Mesenchymal stem cell (in vitro differentiated cells and primary cell): ENCODE results near the gene CDKN2AIPNL.
A peak's percentile ranks its signal among the peaks of the same experiment; 100 is the strongest.

Source experiments
- DNase-seq: peaks from one replicate; pipeline ENCODE4 v3.0.0-alpha.2; 2013
- H2AFZ ChIP-seq: one replicate; pipeline ENCODE4 v1.6.1; 2013; ENCODE audit warnings: low read depth, mild to moderate bottlenecking, control low read depth, inconsistent platforms, low read length, moderate library complexity
- H2AK5ac ChIP-seq: 2 replicates; pipeline ENCODE4 v1.6.1; 2013; ENCODE audit warnings: low read length, moderate library complexity, mild to moderate bottlenecking, inconsistent platforms; ENCODE audit not compliant: severe bottlenecking
- H2BK120ac ChIP-seq: one replicate; pipeline ENCODE4 v1.6.1; 2013; ENCODE audit warnings: low read depth, mild to moderate bottlenecking, inconsistent platforms, low read length, moderate library complexity
- H2BK12ac ChIP-seq, 2 experiments: one replicate each; pipeline ENCODE4 v1.6.1; 2013; ENCODE audit warnings: inconsistent platforms in 2 of 2, low read length in 2 of 2, mild to moderate bottlenecking in 2 of 2, moderate library complexity in 2 of 2, control low read depth in 1 of 2
- H2BK15ac ChIP-seq: one replicate; pipeline ENCODE4 v1.6.1; 2013; ENCODE audit warnings: mild to moderate bottlenecking, low read depth, inconsistent platforms; ENCODE audit not compliant: poor library complexity, severe bottlenecking
- H2BK5ac ChIP-seq: 2 replicates; pipeline ENCODE4 v1.6.1; 2013; ENCODE audit warnings: low read depth, mild to moderate bottlenecking, low read length, control low read depth, inconsistent platforms; ENCODE audit not compliant: poor library complexity, severe bottlenecking
- H3K14ac ChIP-seq, 2 experiments: one replicate each; pipeline ENCODE4 v1.6.1; 2013; ENCODE audit warnings: inconsistent platforms in 2 of 2, low read length in 2 of 2, control low read depth in 1 of 2, mild to moderate bottlenecking in 1 of 2, moderate library complexity in 1 of 2
- H3K18ac ChIP-seq, 2 experiments: one replicate each; pipeline ENCODE4 v1.6.1; 2013; ENCODE audit warnings: inconsistent platforms in 2 of 2, low read length in 2 of 2, control low read depth in 1 of 2, low read depth in 1 of 2, mild to moderate bottlenecking in 1 of 2
- H3K23ac ChIP-seq, 2 experiments: one replicate each; pipeline ENCODE4 v1.6.1; 2013; ENCODE audit warnings: inconsistent platforms in 2 of 2, low read length in 2 of 2, mild to moderate bottlenecking in 2 of 2, moderate library complexity in 2 of 2, control low read depth in 1 of 2
- H3K27ac ChIP-seq: 2 replicates; pipeline ENCODE4 v1.5.1; 2013; ENCODE audit warnings: mild to moderate bottlenecking, moderate library complexity, low read length, control low read depth, inconsistent platforms; ENCODE audit not compliant: poor library complexity, severe bottlenecking
- H3K27me3 ChIP-seq, 2 experiments: 2 replicates each; pipeline versions ENCODE4 v1.6.1 to v1.7.0; 2013; ENCODE audit warnings: low read length in 2 of 2, mild to moderate bottlenecking in 2 of 2, moderate library complexity in 2 of 2, control low read depth in 1 of 2, inconsistent platforms in 1 of 2; ENCODE audit not compliant: control insufficient read depth in 1 of 2, insufficient read depth in 1 of 2
- H3K36me3 ChIP-seq, 2 experiments: 2 replicates each; pipeline versions ENCODE4 v1.6.1 to v1.7.0; 2013; ENCODE audit warnings: low read length in 2 of 2, control low read depth in 1 of 2, inconsistent platforms in 1 of 2, low read depth in 1 of 2, mild to moderate bottlenecking in 1 of 2; ENCODE audit not compliant: insufficient read depth in 2 of 2, control insufficient read depth in 1 of 2
- H3K4ac ChIP-seq, 2 experiments: one replicate each; pipeline ENCODE4 v1.6.1; 2013; ENCODE audit warnings: inconsistent platforms in 2 of 2, low read length in 2 of 2, mild to moderate bottlenecking in 2 of 2, moderate library complexity in 2 of 2, control low read depth in 1 of 2, low read depth in 1 of 2
- H3K4me1 ChIP-seq: 2 replicates; pipeline ENCODE4 v1.6.1; 2013; ENCODE audit warnings: low read depth, low read length, control low read depth; ENCODE audit not compliant: control insufficient read depth, insufficient read depth
- H3K4me2 ChIP-seq: 2 replicates; pipeline ENCODE4 v1.6.1; 2013; ENCODE audit warnings: low read length, mild to moderate bottlenecking, inconsistent platforms; ENCODE audit not compliant: poor library complexity, severe bottlenecking
- H3K4me3 ChIP-seq, 2 experiments: 2 replicates each; pipeline versions ENCODE4 v1.5.1 to v1.7.0; 2013; ENCODE audit warnings: low read length in 2 of 2, mild to moderate bottlenecking in 2 of 2, control low read depth in 1 of 2, low read depth in 1 of 2; ENCODE audit not compliant: insufficient read depth in 1 of 2
- H3K79me1 ChIP-seq: replicated peaks from 2 replicates; pipeline ENCODE4 v1.6.1; 2013; ENCODE audit warnings: mild to moderate bottlenecking, control low read depth, low read length, inconsistent platforms; ENCODE audit not compliant: poor library complexity, severe bottlenecking
- H3K9ac ChIP-seq: 2 replicates; pipeline ENCODE4 v1.7.0; 2013; ENCODE audit warnings: mild to moderate bottlenecking, low read length, moderate library complexity
- H3K9me3 ChIP-seq: 2 replicates; pipeline ENCODE4 v1.7.0; 2013; ENCODE audit warnings: mild to moderate bottlenecking, low read length; ENCODE audit not compliant: control insufficient read depth
- H4K8ac ChIP-seq: one replicate; pipeline ENCODE4 v1.6.1; 2013; ENCODE audit warnings: inconsistent platforms, mild to moderate bottlenecking, low read length, moderate library complexity
- H4K91ac ChIP-seq: one replicate; pipeline ENCODE4 v1.6.1; 2013; ENCODE audit warnings: mild to moderate bottlenecking, low read length, inconsistent platforms
- WGBS: methylation state at CpG from one replicate; pipeline ENCODE4 v1.1.7; 2013; ENCODE audit warnings: mixed read lengths; 5-methylcytosine and 5-hydroxymethylcytosine counted together

Gene CDKN2AIPNL

GRCh38 chr5:134449167-134449566 is 37.5 kb upstream of the CDKN2AIPNL start:
- no peaks in the 10 kb centered on the region for H3K79me1 ChIP-seq
- peaks cover 4% of the 10 kb centered on the region for H3K9me3 ChIP-seq
- H3K23ac ChIP-seq, result no peak overlapping the region
- H3K9ac ChIP-seq, result no peak overlapping the region
- H3K4me1 ChIP-seq, result peaks cover 28% of the 10 kb centered on the region
- no peak for DNase-seq
- H4K91ac ChIP-seq, result no peak overlapping the region
- H3K18ac ChIP-seq, result no peak overlapping the region
- no peak overlapping the region for H4K8ac ChIP-seq
- no peak overlapping the region for H3K4ac ChIP-seq
- no peak overlapping the region for H2BK120ac ChIP-seq
- no peak overlapping the region for H2BK15ac ChIP-seq
- H2AFZ ChIP-seq, result no peak overlapping the region
- H3K27ac ChIP-seq, result no peak overlapping the region
- H2AK5ac ChIP-seq, result peak overlapping the region; percentile 90
- H3K14ac ChIP-seq, result no peak overlapping the region
- H3K4me3 ChIP-seq, result no peak overlapping the region
- H3K27me3 ChIP-seq, result no peaks in the 10 kb centered on the region
- no peak overlapping the region for H3K4me2 ChIP-seq
- H2BK5ac ChIP-seq, result no peak overlapping the region
- 62% methylated on average over 2 of the region's 2 CpGs for WGBS
- H2BK12ac ChIP-seq, result no peak overlapping the region
- H3K36me3 ChIP-seq, result no peaks in the 10 kb centered on the region

GRCh38 chr5:134447815-134448520 is 36.3 kb upstream of the CDKN2AIPNL start:
- Histone ChIP-seq H3K4me3 (no peak overlapping the region), H3K14ac (no peak overlapping the region), H3K9me3 (peaks cover 4% of the 10 kb centered on the region), H2AFZ (no peak overlapping the region), H3K4me1 (peaks cover 28% of the 10 kb centered on the region), H4K8ac (no peak overlapping the region), H3K4me2 (no peak overlapping the region), H3K27ac (no peak overlapping the region), H3K36me3 (no peaks in the 10 kb centered on the region), H2BK5ac (no peak overlapping the region), H3K9ac (no peak overlapping the region), H2BK15ac (no peak overlapping the region), H3K23ac (no peak overlapping the region), H3K27me3 (no peaks in the 10 kb centered on the region), H3K4ac (no peak overlapping the region), H3K79me1 (no peaks in the 10 kb centered on the region), H2AK5ac (peak overlapping the region; percentile 37), H2BK12ac (no peak overlapping the region), H4K91ac (no peak overlapping the region), H2BK120ac (no peak overlapping the region), H3K18ac (no peak overlapping the region)
- DNase-seq, result no peak
- WGBS, result 88% methylated on average over 7 of the region's 7 CpGs

- no peak overlapping the region for H3K4me2 ChIP-seq
- no peak overlapping the region for H3K27ac ChIP-seq
- H3K36me3 ChIP-seq, result no peaks in the 10 kb centered on the region
- H3K9me3 ChIP-seq, result peaks cover 4% of the 10 kb centered on the region
- no peak overlapping the region for H2BK120ac ChIP-seq
- H4K8ac ChIP-seq, result no peak overlapping the region
- H3K4me1 ChIP-seq, result peaks cover 24% of the 10 kb centered on the region
- no peak overlapping the region for H2AFZ ChIP-seq
- no peaks in the 10 kb centered on the region for H3K79me1 ChIP-seq
- H2BK5ac ChIP-seq, result no peak overlapping the region
- no peak overlapping the region for H3K23ac ChIP-seq
- no peaks in the 10 kb centered on the region for H3K27me3 ChIP-seq
- no peak for DNase-seq
- no peak overlapping the region for H3K14ac ChIP-seq
- no peak overlapping the region for H2BK15ac ChIP-seq
- no peak overlapping the region for H3K9ac ChIP-seq
- H2AK5ac ChIP-seq, result peak overlapping the region; percentile 50
- H2BK12ac ChIP-seq, result no peak overlapping the region
- H4K91ac ChIP-seq, result no peak overlapping the region
- no peak overlapping the region for H3K4ac ChIP-seq
- no peak overlapping the region for H3K18ac ChIP-seq
- WGBS, result 82% methylated on average over 2 of the region's 2 CpGs
- no peak overlapping the region for H3K4me3 ChIP-seq
Observed at GRCh38 chr5:134446938-134447337, 35.3 kb upstream of the CDKN2AIPNL start.

GRCh38 chr5:134445856-134446818 is 34.5 kb upstream of the CDKN2AIPNL start:
- no peak overlapping the region for H4K8ac ChIP-seq
- no peak overlapping the region for H3K18ac ChIP-seq
- H2BK5ac ChIP-seq, result peak overlapping the region; percentile 36
- no peak overlapping the region for H3K4me2 ChIP-seq
- DNase-seq, result no peak
- no peaks in the 10 kb centered on the region for H3K36me3 ChIP-seq
- no peak overlapping the region for H3K23ac ChIP-seq
- 96% methylated on average over 8 of the region's 8 CpGs for WGBS
- H3K27me3 ChIP-seq, result no peaks in the 10 kb centered on the region
- H3K9me3 ChIP-seq, result peaks cover 4% of the 10 kb centered on the region
- H3K79me1 ChIP-seq, result no peaks in the 10 kb centered on the region
- H3K4me1 ChIP-seq, result peaks cover 18% of the 10 kb centered on the region
- H3K4ac ChIP-seq, result no peak overlapping the region
- H2AFZ ChIP-seq, result no peak overlapping the region
- H2BK120ac ChIP-seq, result no peak overlapping the region
- H3K9ac ChIP-seq, result no peak overlapping the region
- H3K14ac ChIP-seq, result peak overlapping the region in 1 of 2 experiments; percentile 30
- H3K4me3 ChIP-seq, result no peak overlapping the region
- no peak overlapping the region for H2BK15ac ChIP-seq
- H2BK12ac ChIP-seq, result no peak overlapping the region
- H3K27ac ChIP-seq, result peak overlapping the region; percentile 91
- H2AK5ac ChIP-seq, result peak overlapping the region; percentile 28
- H4K91ac ChIP-seq, result no peak overlapping the region
